Body of pancreas (tissue), 4 donors: Measurements from ENCODE around the gene FAM47E. TPM values are rescaled to one million over a fixed set of nuclear protein-coding genes. Genes with fewer than 3 reads are reported as not detected.

Experiments
- ATAC-seq: fragments of 150-250 bp; one replicate; pipeline ENCODE4 v1.9.1; 2016
- DNase-seq, 4 donors: peaks; one replicate each; pipeline ENCODE4 v3.0.0-alpha.2; 2019
- H3K27ac ChIP-seq, 4 donors: fragments of 200-600 bp; sonication (generic); 1 replicate in 3 of 4; 2 replicates in 1 of 4; pipeline versions ENCODE4 v1.5.1 to v1.6.1; 2016 to 2019; ENCODE audit warnings: mild to moderate bottlenecking in 1 of 4, mixed read lengths in 1 of 4, moderate library complexity in 1 of 4
- H3K27me3 ChIP-seq, 2 donors: fragments of 200-600 bp; sonication (generic); one replicate each; pipeline ENCODE4 v1.6.0; 2016; ENCODE audit warnings: mild to moderate bottlenecking in 1 of 2
- H3K36me3 ChIP-seq, 2 donors: fragments of 200-600 bp; sonication (generic); replicated peaks in 1 of 2; 2 replicates each; pipeline ENCODE4 v1.5.1; 2016; ENCODE audit warnings: low read depth in 2 of 2; ENCODE audit not compliant: insufficient read depth in 1 of 2
- H3K4me1 ChIP-seq: fragments of 200-600 bp; sonication (generic); one replicate; pipeline ENCODE4 v1.6.0; 2016
- H3K4me3 ChIP-seq, 2 donors: fragments of 200-600 bp; sonication (generic); 1 replicate in 1 of 2; 2 replicates in 1 of 2; pipeline ENCODE4 v1.5.1; 2016 to 2019
- H3K9me3 ChIP-seq, 3 donors: fragments of 200-600 bp; sonication (generic); 1 replicate in 2 of 3; 2 replicates in 1 of 3; pipeline ENCODE4 v1.5.1; 2016
- CTCF ChIP-seq, 7 experiments: fragments of 450-650 bp in 4 of 7; fragments of 200-600 bp in 3 of 7; sonication (generic) in 3 of 7; IDR thresholded peaks; one replicate each; pipeline ENCODE4 v1.5.1; 2016 to 2019; ENCODE audit warnings: antibody characterized with exemption in 7 of 7
- POLR2A ChIP-seq, 3 donors: fragments of 450-650 bp; IDR thresholded peaks; one replicate each; pipeline ENCODE4 v1.6.1; 2016; ENCODE audit warnings: antibody characterized with exemption in 3 of 3, mild to moderate bottlenecking in 2 of 3
- WGBS, 2 donors: methylation state at CpG; one replicate each; pipeline ENCODE4 v1.1.5; 2017; 5-methylcytosine and 5-hydroxymethylcytosine counted together
- intact Hi-C: fragments of 100-400 bp; cut with DNase I; formaldehyde crosslinking; loops from one replicate; pipeline ENCODE4 v1.15.1; 2023
- total RNA-seq, 2 donors: library from RNA; depleted of rRNA; stranded (reverse); fragments of >200 nt; gene quantifications; one replicate each; pipeline ENCODE4 v1.1.0, GENCODE V29; 2016

FAM47E gene
- total RNA-seq, 2 donors from 2014 or later: 10.1 to 16.2 TPM

- intact Hi-C loops: no loop called here
- TF ChIP-seq POLR2A (IDR thresholded peaks at IDR 0.05) (no peak), CTCF (IDR thresholded peaks at IDR 0.05) (no peak)
- no peak for ATAC-seq
Measured at GRCh38 chr4:76315267-76315918, 63.9 kb downstream of the FAM47E start.

GRCh38 chr4:76316131-76316530 is 64.6 kb downstream of the FAM47E start:
- 81 to 95% methylated on average over 1 of the region's 1 CpG for WGBS, 2 donors
- ATAC-seq (no peak), DNase-seq (no peak)
- H3K27ac ChIP-seq: no peak overlapping the region
- TF ChIP-seq POLR2A (IDR thresholded peaks at IDR 0.05) (no peak), CTCF (IDR thresholded peaks at IDR 0.05) (no peak)
- H3K4me3 ChIP-seq: no peak overlapping the region
- no peaks in the 10 kb centered on the region for H3K4me1 ChIP-seq
- H3K36me3 ChIP-seq: no peaks in the 10 kb centered on the region
- intact Hi-C loops: no loop called here
- H3K9me3 ChIP-seq: no peaks in the 10 kb centered on the region
- H3K27me3 ChIP-seq: no peaks in the 10 kb centered on the region

More at GRCh38 chr4:76315267-76315918, 63.9 kb downstream of the FAM47E start:
- DNase-seq: no peak
- no peaks in the 10 kb centered on the region for H3K27me3 ChIP-seq
- no peaks in the 10 kb centered on the region for H3K4me1 ChIP-seq
- no peaks in the 10 kb centered on the region for H3K36me3 ChIP-seq
- no peaks in the 10 kb centered on the region for H3K9me3 ChIP-seq
- no peak overlapping the region for H3K27ac ChIP-seq
- WGBS, 2 donors: 74 to 78% methylated on average over 7 of the region's 7 CpGs
- no peak overlapping the region for H3K4me3 ChIP-seq

GRCh38 chr4:76322236-76322635 is 70.7 kb downstream of the FAM47E start:
- Histone ChIP-seq H3K36me3 (no peaks in the 10 kb centered on the region), H3K27ac (no peak overlapping the region), H3K27me3 (no peaks in the 10 kb centered on the region), H3K9me3 (no peaks in the 10 kb centered on the region), H3K4me1 (no peaks in the 10 kb centered on the region), H3K4me3 (no peak overlapping the region)
- intact Hi-C loops: no loop called here
- DNase-seq (no peak), ATAC-seq (no peak)
- WGBS, 2 donors: 74 to 80% methylated on average over 3 of the region's 3 CpGs
- no peak for TF ChIP-seq POLR2A (IDR thresholded peaks at IDR 0.05)
- no peak for TF ChIP-seq CTCF (IDR thresholded peaks at IDR 0.05)

GRCh38 chr4:76325072-76325471 is 73.6 kb downstream of the FAM47E start:
- Histone ChIP-seq H3K36me3 (no peaks in the 10 kb centered on the region), H3K27me3 (no peaks in the 10 kb centered on the region), H3K27ac (no peak overlapping the region), H3K4me1 (no peaks in the 10 kb centered on the region), H3K4me3 (no peak overlapping the region), H3K9me3 (no peaks in the 10 kb centered on the region)
- intact Hi-C loops: no loop called here
- no peak for DNase-seq
- TF ChIP-seq CTCF (IDR thresholded peaks at IDR 0.05) (no peak), POLR2A (IDR thresholded peaks at IDR 0.05) (no peak)
- no peak for ATAC-seq

GRCh38 chr4:76326515-76326914 is 75.0 kb downstream of the FAM47E start:
- Histone ChIP-seq H3K27ac (no peak overlapping the region), H3K4me3 (no peak overlapping the region), H3K36me3 (no peaks in the 10 kb centered on the region), H3K27me3 (no peaks in the 10 kb centered on the region), H3K9me3 (no peaks in the 10 kb centered on the region), H3K4me1 (no peaks in the 10 kb centered on the region)
- TF ChIP-seq POLR2A (IDR thresholded peaks at IDR 0.05) (no peak), CTCF (IDR thresholded peaks at IDR 0.05) (no peak)
- DNase-seq (no peak), ATAC-seq (no peak)
- intact Hi-C loops: no loop called here
